Measurements from ENCODE around the gene SH3D19.
"Not testable (repeated sequence)": the region's sequence is repeated elsewhere in the genome, so short reads cannot be mapped to it uniquely, and the experiment has no call there.

Gene SH3D19

GRCh38 chr4:151325111-151325948 lies at the start of gene SH3D19:
Gene SH3D19, minus strand, starts transcription at chr4:151325605. Its CDS starts 253 bp downstream, at chr4:151325352.
- peak; percentile 64 for DNase-seq

- DNase-seq: peak; percentile 59
Observed at GRCh38 chr4:151362404-151363164, 37.2 kb upstream of the SH3D19 start.

- DNase-seq: no peak
Observed at GRCh38 chr4:151361966-151362365, 36.6 kb upstream of the SH3D19 start.

GRCh38 chr4:151361126-151361525 lies 35.7 kb upstream of the SH3D19 start:
- DNase-seq: no peak

- no peak for DNase-seq
Observed at GRCh38 chr4:151359576-151359975, 34.2 kb upstream of the SH3D19 start.

- DNase-seq: no peak
Observed at GRCh38 chr4:151358266-151358665, 32.9 kb upstream of the SH3D19 start.

GRCh38 chr4:151356510-151356909 lies 31.1 kb upstream of the SH3D19 start:
- DNase-seq: no peak

GRCh38 chr4:151355155-151355554 lies 29.8 kb upstream of the SH3D19 start:
- no peak for DNase-seq

- DNase-seq: no peak
Observed at GRCh38 chr4:151347490-151348235, 22.3 kb upstream of the SH3D19 start.

GRCh38 chr4:151344948-151345347 lies 19.5 kb upstream of the SH3D19 start:
- no peak for DNase-seq

- DNase-seq: no peak
Observed at GRCh38 chr4:151340751-151341385, 15.5 kb upstream of the SH3D19 start.

- no peak for DNase-seq
Observed at GRCh38 chr4:151339467-151339866, 14.1 kb upstream of the SH3D19 start.

- peak; percentile 57 for DNase-seq
Observed at GRCh38 chr4:151331276-151332042, 6.1 kb upstream of the SH3D19 start.

- DNase-seq: peak; percentile 6
Observed at GRCh38 chr4:151329217-151330007, 4.0 kb upstream of the SH3D19 start.

GRCh38 chr4:151325949-151326246 lies 493 bp upstream of the SH3D19 start:
- no peak for DNase-seq

- no peak for DNase-seq
Observed at GRCh38 chr4:151324752-151325110, 674 bp downstream of the SH3D19 start.

GRCh38 chr4:151324124-151324751 lies 1.2 kb downstream of the SH3D19 start:
- DNase-seq: no peak

GRCh38 chr4:151323667-151324066 lies 1.7 kb downstream of the SH3D19 start:
- DNase-seq: no peak

- no peak for DNase-seq
Observed at GRCh38 chr4:151322570-151322969, 2.8 kb downstream of the SH3D19 start.

GRCh38 chr4:151322161-151322560 lies 3.2 kb downstream of the SH3D19 start:
- DNase-seq: not testable (repeated sequence)

GRCh38 chr4:151321586-151321985 lies 3.8 kb downstream of the SH3D19 start:
- no peak for DNase-seq
